Liver (tissue), 9 donors: ENCODE results near the gene CDK2AP2. TPM values are rescaled to one million over a fixed set of nuclear protein-coding genes. Genes with fewer than 3 reads are reported as not detected.

Experiments
- DNase-seq: peaks from one replicate; pipeline ENCODE4 v3.0.0-alpha.2; 2017; ENCODE audit warnings: low spot score
- H3K27ac ChIP-seq, 2 donors: one replicate each; pipeline ENCODE4 v1.7.0; 2013; ENCODE audit warnings: inconsistent platforms in 2 of 2, low read length in 2 of 2, control low read depth in 1 of 2, low read depth in 1 of 2, mild to moderate bottlenecking in 1 of 2
- H3K27me3 ChIP-seq, 4 donors: one replicate each; pipeline versions ENCODE4 v1.6.1 to v1.7.0; 2013; ENCODE audit warnings: low read length in 3 of 4, inconsistent platforms in 1 of 4, mild to moderate bottlenecking in 1 of 4, moderate library complexity in 1 of 4; ENCODE audit not compliant: control insufficient read depth in 4 of 4, insufficient read depth in 4 of 4
- H3K36me3 ChIP-seq, 4 donors: one replicate each; pipeline versions ENCODE4 v1.6.1 to v1.7.0; 2013; ENCODE audit warnings: low read length in 3 of 4, mild to moderate bottlenecking in 3 of 4, low read depth in 1 of 4, moderate library complexity in 1 of 4; ENCODE audit not compliant: control insufficient read depth in 4 of 4, insufficient read depth in 3 of 4
- H3K4me1 ChIP-seq, 4 donors: one replicate each; pipeline versions ENCODE4 v1.6.1 to v1.7.0; 2013; ENCODE audit warnings: low read length in 3 of 4, mild to moderate bottlenecking in 3 of 4, moderate library complexity in 1 of 4; ENCODE audit not compliant: control insufficient read depth in 4 of 4, insufficient read depth in 4 of 4
- H3K4me3 ChIP-seq, 3 donors: one replicate each; pipeline versions ENCODE4 v1.6.1 to v1.7.0; 2013; ENCODE audit warnings: low read length in 3 of 3, control low read depth in 1 of 3, low read depth in 1 of 3, mild to moderate bottlenecking in 1 of 3
- H3K9ac ChIP-seq, 2 donors: one replicate each; pipeline ENCODE4 v1.7.0; 2013; ENCODE audit warnings: low read length in 2 of 2, mild to moderate bottlenecking in 2 of 2, moderate library complexity in 2 of 2, control low read depth in 1 of 2, low read depth in 1 of 2
- H3K9me3 ChIP-seq, 4 donors: one replicate each; pipeline versions ENCODE4 v1.6.1 to v1.7.0; 2013; ENCODE audit warnings: low read length in 3 of 4; ENCODE audit not compliant: control insufficient read depth in 4 of 4
- EGR1 ChIP-seq, 2 donors: IDR thresholded peaks; 2 replicates each; pipeline ENCODE4 v1.6.1; 2016 to 2018; ENCODE audit warnings: antibody characterized with exemption in 2 of 2, low read depth in 2 of 2
- FOXA1 ChIP-seq: IDR thresholded peaks from 2 replicates; pipeline ENCODE4 v1.6.1; 2016; ENCODE audit warnings: antibody characterized with exemption
- FOXA2 ChIP-seq: IDR thresholded peaks from 2 replicates; pipeline ENCODE4 v1.6.1; 2016; ENCODE audit warnings: antibody characterized with exemption
- GABPA ChIP-seq, 2 donors: IDR thresholded peaks in 1 of 2; conservative IDR thresholded peaks in 1 of 2; 2 replicates each; pipeline ENCODE4 v1.6.1; 2016; ENCODE audit warnings: antibody characterized with exemption in 2 of 2, mild to moderate bottlenecking in 1 of 2, moderate library complexity in 1 of 2
- HNF4A ChIP-seq, 2 donors: conservative IDR thresholded peaks; 2 replicates each; pipeline ENCODE4 v1.6.1; 2016; ENCODE audit warnings: antibody characterized with exemption in 2 of 2, mild to moderate bottlenecking in 2 of 2
- HNF4G ChIP-seq: IDR thresholded peaks from 2 replicates; pipeline ENCODE4 v1.6.1; 2016; ENCODE audit warnings: antibody characterized with exemption
- JUND ChIP-seq, 2 donors: IDR thresholded peaks; 2 replicates each; pipeline ENCODE4 v1.6.1; 2016; ENCODE audit warnings: antibody characterized with exemption in 2 of 2
- NR2F2 ChIP-seq: IDR thresholded peaks from 2 replicates; pipeline ENCODE4 v1.6.1; 2016; ENCODE audit warnings: antibody characterized with exemption
- RAD21 ChIP-seq, 2 donors: IDR thresholded peaks; 2 replicates each; pipeline ENCODE4 v1.6.1; 2016; ENCODE audit warnings: antibody characterized with exemption in 2 of 2, mild to moderate bottlenecking in 2 of 2
- REST ChIP-seq: IDR thresholded peaks from 2 replicates; pipeline ENCODE4 v1.6.1; 2016; ENCODE audit warnings: antibody characterized with exemption, mild to moderate bottlenecking
- RXRA ChIP-seq, 2 donors: IDR thresholded peaks; 2 replicates each; pipeline ENCODE4 v1.6.1; 2017 to 2018; ENCODE audit warnings: antibody characterized with exemption in 2 of 2, mild to moderate bottlenecking in 1 of 2
- SP1 ChIP-seq: IDR thresholded peaks from 2 replicates; pipeline ENCODE4 v1.6.1; 2018; ENCODE audit warnings: antibody characterized with exemption, mild to moderate bottlenecking
- TAF1 ChIP-seq: conservative IDR thresholded peaks from 2 replicates; pipeline ENCODE4 v1.6.1; 2016; ENCODE audit warnings: antibody characterized with exemption, mild to moderate bottlenecking
- YY1 ChIP-seq: IDR thresholded peaks from 2 replicates; pipeline ENCODE4 v1.6.1; 2016; ENCODE audit warnings: antibody characterized with exemption, mild to moderate bottlenecking
- ZBTB33 ChIP-seq: IDR thresholded peaks from 2 replicates; pipeline ENCODE4 v1.6.1; 2016; ENCODE audit warnings: antibody characterized with exemption
- WGBS: extraction: QIAGEN DNeasy Blood & Tissue Kit; methylation state at CpG from one replicate; pipeline ENCODE4 v1.1.7; 2013; 5-methylcytosine and 5-hydroxymethylcytosine counted together
- polyA plus RNA-seq, 2 donors: library from polyadenylated mRNA; stranded (reverse) in 1 of 2; unstranded in 1 of 2; fragments of 200-250 nt in 1 of 2; fragments of >200 nt in 1 of 2; fragmentation: Nextera tagmentation in 1 of 2; extraction: Ambion mirVana in 1 of 2; gene quantifications; one replicate each; pipeline versions ENCODE4 v1.2.1 to v1.2.3, GENCODE V29; 2013 to 2015
- total RNA-seq, 2 donors: library from RNA; depleted of rRNA; stranded (reverse); fragments of >200 nt; gene quantifications; one replicate each; pipeline ENCODE4 v1.2.3, GENCODE V29; 2014
- TF ChIP-seq, protein P1 (sequence below): IDR thresholded peaks from 2 replicates; pipeline ENCODE4 v1.6.1; 2016; ENCODE audit warnings: antibody characterized with exemption
- TF ChIP-seq, protein P2 (sequence below): fragments of 150-350 bp; IDR thresholded peaks from 2 replicates; pipeline ENCODE4 v1.5.1; 2017; ENCODE audit warnings: improper control_type of control experiment, low read depth, low read length; ENCODE audit not compliant: missing input control
- TF ChIP-seq, protein P3 (sequence below): IDR thresholded peaks from 2 replicates; pipeline ENCODE4 v1.6.1; 2016; ENCODE audit warnings: antibody characterized with exemption
- donor health status: healthy.
- donor health status: healthy.
- donor health status: healthy.
- donor health status: healthy.
- donor health status: healthy.

Gene CDK2AP2
- total and polyA plus RNA-seq, 4 donors = 14.1 to 126 (median 56.6) TPM

GRCh38 chr11:67528376-67528775 lies 20.4 kb upstream of the CDK2AP2 start:
- WGBS = 97% methylated on average over 4 of the region's 4 CpGs
- Histone ChIP-seq H3K27me3 (no peaks in the 10 kb centered on the region), H3K9ac (no peak overlapping the region), H3K27ac (no peak overlapping the region), H3K9me3 (no peaks in the 10 kb centered on the region), H3K4me3 (no peak overlapping the region), H3K36me3 (no peaks in the 10 kb centered on the region), H3K4me1 (peaks cover 2 to 12% (median 8%) of the 10 kb centered on the region in 4 donors)
- DNase-seq = no peak
- TF ChIP-seq TAF1 = no peak
- TF ChIP-seq RAD21 (IDR thresholded peaks at IDR 0.05) = no peak
- no peak for TF ChIP-seq YY1
- TF ChIP-seq, protein P1, sequence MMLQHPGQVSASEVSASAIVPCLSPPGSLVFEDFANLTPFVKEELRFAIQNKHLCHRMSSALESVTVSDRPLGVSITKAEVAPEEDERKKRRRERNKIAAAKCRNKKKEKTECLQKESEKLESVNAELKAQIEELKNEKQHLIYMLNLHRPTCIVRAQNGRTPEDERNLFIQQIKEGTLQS = no peak
- no peak for TF ChIP-seq FOXA1
- TF ChIP-seq, protein P2, sequence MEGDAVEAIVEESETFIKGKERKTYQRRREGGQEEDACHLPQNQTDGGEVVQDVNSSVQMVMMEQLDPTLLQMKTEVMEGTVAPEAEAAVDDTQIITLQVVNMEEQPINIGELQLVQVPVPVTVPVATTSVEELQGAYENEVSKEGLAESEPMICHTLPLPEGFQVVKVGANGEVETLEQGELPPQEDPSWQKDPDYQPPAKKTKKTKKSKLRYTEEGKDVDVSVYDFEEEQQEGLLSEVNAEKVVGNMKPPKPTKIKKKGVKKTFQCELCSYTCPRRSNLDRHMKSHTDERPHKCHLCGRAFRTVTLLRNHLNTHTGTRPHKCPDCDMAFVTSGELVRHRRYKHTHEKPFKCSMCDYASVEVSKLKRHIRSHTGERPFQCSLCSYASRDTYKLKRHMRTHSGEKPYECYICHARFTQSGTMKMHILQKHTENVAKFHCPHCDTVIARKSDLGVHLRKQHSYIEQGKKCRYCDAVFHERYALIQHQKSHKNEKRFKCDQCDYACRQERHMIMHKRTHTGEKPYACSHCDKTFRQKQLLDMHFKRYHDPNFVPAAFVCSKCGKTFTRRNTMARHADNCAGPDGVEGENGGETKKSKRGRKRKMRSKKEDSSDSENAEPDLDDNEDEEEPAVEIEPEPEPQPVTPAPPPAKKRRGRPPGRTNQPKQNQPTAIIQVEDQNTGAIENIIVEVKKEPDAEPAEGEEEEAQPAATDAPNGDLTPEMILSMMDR = no peak
- no peak for TF ChIP-seq RXRA (IDR thresholded peaks at IDR 0.05)
- no peak for TF ChIP-seq ZBTB33
- TF ChIP-seq HNF4A (conservative IDR thresholded peaks at IDR 0.05) = no peak
- TF ChIP-seq JUND (IDR thresholded peaks at IDR 0.05) = no peak
- TF ChIP-seq, protein P3, sequence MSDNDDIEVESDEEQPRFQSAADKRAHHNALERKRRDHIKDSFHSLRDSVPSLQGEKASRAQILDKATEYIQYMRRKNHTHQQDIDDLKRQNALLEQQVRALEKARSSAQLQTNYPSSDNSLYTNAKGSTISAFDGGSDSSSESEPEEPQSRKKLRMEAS = no peak
- TF ChIP-seq NR2F2 = no peak
- no peak for TF ChIP-seq GABPA (IDR thresholded peaks at IDR 0.05 in 1 of 2, conservative IDR thresholded peaks at IDR 0.05 in 1 of 2)
- TF ChIP-seq FOXA2 = no peak
- no peak for TF ChIP-seq HNF4G
- TF ChIP-seq REST = no peak
- TF ChIP-seq SP1 = no peak
- no peak for TF ChIP-seq EGR1 (IDR thresholded peaks at IDR 0.05; ENCODE audit: low read depth in 2 of 2)
